ENCODE results near the gene NBAS. TPM values are rescaled to one million over a fixed set of nuclear protein-coding genes. Genes with fewer than 3 reads are reported as not detected.

Gene NBAS
- total and polyA plus RNA-seq, 10 of the 15 experiments (the other 5 are each of a cell fraction or from before 2014, with no cell fraction given) = 4.3 to 32.7 (median 20.8) TPM

DNA sequence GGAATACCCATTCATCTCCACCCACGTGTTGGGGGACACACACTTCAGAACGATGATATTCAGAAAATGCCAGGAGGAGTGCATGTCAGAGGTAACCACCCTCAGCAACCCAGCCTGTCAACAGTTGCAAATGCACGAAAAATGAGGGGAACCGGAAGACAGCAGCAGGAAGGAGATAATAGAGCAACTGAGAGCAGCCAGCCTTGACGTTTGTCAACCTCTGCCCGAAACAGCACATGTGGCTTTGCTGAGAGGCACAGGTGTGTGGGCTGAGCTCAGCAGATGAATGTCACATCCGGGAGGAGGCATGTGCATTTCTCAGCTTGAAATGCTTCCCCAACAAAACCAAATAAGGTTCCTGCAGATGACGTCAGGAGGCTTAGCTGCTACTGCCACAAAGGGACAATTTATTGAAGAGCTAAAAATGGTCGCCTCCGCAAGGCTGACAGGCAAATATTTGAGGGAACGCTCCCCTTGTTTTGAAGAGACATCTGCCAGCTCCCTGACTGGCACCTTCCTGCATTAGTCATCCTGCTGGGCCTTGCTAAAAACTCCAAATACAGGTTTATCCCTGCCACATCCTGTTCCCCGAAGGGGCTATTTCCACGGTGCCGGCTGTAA lies 419.0 kb downstream of the NBAS start (continued):
- TF ChIP-seq EGR1 (IDR thresholded peaks at IDR 0.05; ENCODE audit: borderline replicate concordance in 1 of 2, low read depth in 2 of 2, low read length in 2 of 2) (0 out of 3 replicates have a peak, but pooled peaks of 1 of the 2 experiments have one; percentile 21), PAX5 (IDR thresholded peaks at IDR 0.05; ENCODE audit: borderline replicate concordance, low read depth, low read length) (peak; percentile 100), SP1 (IDR thresholded peaks at IDR 0.05; ENCODE audit: low read depth, low read length) (peak; percentile 61), CHD2 (IDR thresholded peaks at IDR 0.05; ENCODE audit: borderline replicate concordance, low read depth, low read length) (peak; percentile 45; the same call in 1 of the 2 replicates), MEF2B (IDR thresholded peaks at IDR 0.05; ENCODE audit: partially characterized antibody, poor library complexity, severe bottlenecking) (peak; percentile 57), BACH1 (IDR thresholded peaks at IDR 0.05; ENCODE audit: borderline replicate concordance) (0 out of 2 replicates have a peak, but pooled peaks have one; percentile 10), TCF3 (IDR thresholded peaks at IDR 0.05; ENCODE audit: borderline replicate concordance, insufficient read depth, low read depth, low read length) (peak; percentile 93), YY1 (IDR thresholded peaks at IDR 0.05; ENCODE audit: low read depth, low read length) (peak; percentile 43; the same call in 1 of the 2 replicates), MTA2 (IDR thresholded peaks at IDR 0.05; ENCODE audit: low read depth) (peak; percentile 56; the same call in 1 of the 2 replicates), MYC (IDR thresholded peaks at IDR 0.05; ENCODE audit: insufficient read depth, insufficient read length, insufficient replicate concordance, low read length, severe bottlenecking) (no peak), ATF7 (IDR thresholded peaks at IDR 0.05; ENCODE audit: low read depth) (peak; percentile 96), RUNX3 (IDR thresholded peaks at IDR 0.05; ENCODE audit: low read length) (peak; percentile 86)

DNA sequence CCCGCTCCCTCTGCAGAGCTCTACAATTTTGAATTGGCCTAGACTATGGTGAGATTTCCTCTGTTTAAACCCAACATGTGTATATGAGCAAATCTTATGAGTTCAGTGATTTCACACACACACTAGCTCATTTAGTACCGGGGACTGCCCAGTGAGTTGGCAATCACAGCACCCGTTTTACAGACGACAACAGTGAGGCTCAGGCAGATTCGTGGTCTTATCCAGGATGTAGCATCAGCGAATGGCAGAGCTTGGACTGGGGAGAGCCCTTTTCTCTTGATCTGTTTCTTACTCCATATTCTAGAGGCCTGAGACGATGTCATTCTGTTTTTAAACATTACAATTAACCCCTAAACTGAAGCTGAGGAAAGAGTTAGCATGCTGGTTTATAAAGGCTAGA lies 419.9 kb downstream of the NBAS start:
- ChIA-PET POLR2A (no interaction called here), SMC1A (ENCODE audit: uncharacterized antibody, unreplicated experiment) (no interaction called here), CTCF (interaction anchor here (0.6 to 1.7 kb wide), 2 partner anchors 19 to 1241 kb away, joined by 4 to 7 read pairs; no protein-coding TSS in a partner anchor), RAD21 (ENCODE audit: unreplicated experiment) (no interaction called here)
- Histone ChIP-seq H3K4me3 (no peak overlapping the region), H3K9ac (ENCODE audit: control insufficient read depth, insufficient read depth, low read length) (no peak overlapping the region), H3K36me3 (ENCODE audit: control insufficient read depth in 2 of 2, insufficient read depth in 2 of 2, low read length in 1 of 2) (no peaks in the 10 kb centered on the region), H3K27me3 (replicated peaks in 1 of 2; ENCODE audit: control insufficient read depth in 2 of 2, insufficient read depth in 2 of 2, low read length in 1 of 2) (no peaks in the 10 kb centered on the region), H3K4me2 (ENCODE audit: control insufficient read depth, insufficient read depth) (no peak overlapping the region), H3K9me3 (replicated peaks; ENCODE audit: control insufficient read depth, insufficient read depth, low read length) (no peaks in the 10 kb centered on the region), H4K20me1 (ENCODE audit: control insufficient read depth, insufficient read depth) (no peaks in the 10 kb centered on the region), H3K4me1 (ENCODE audit: control insufficient read depth, insufficient read depth, low read length) (peaks cover 11% of the 10 kb centered on the region; the same call in 1 of the 2 replicates), H3K79me2 (ENCODE audit: control insufficient read depth, insufficient read depth, low read length) (no peaks in the 10 kb centered on the region), H3K27ac (ENCODE audit: control insufficient read depth, insufficient read depth) (peak overlapping the region; percentile 40; the same call in 1 of the 2 replicates), H2AFZ (ENCODE audit: control insufficient read depth, low read depth, low read length) (no peak overlapping the region)
- no peak for TF ChIP-seq YY1 (IDR thresholded peaks at IDR 0.05; ENCODE audit: low read depth, low read length)
- intact Hi-C loops (cut with micrococcal nuclease; ENCODE audit: unreplicated experiment) = no loop called here
- FAIRE-seq = no peak
- in situ Hi-C loops (cut with MboI) = no loop called here
- no peak for ATAC-seq
- BruUV-seq (replicated peaks) = no TSS peak
- 49% methylated on average over 7 of the region's 7 CpGs for WGBS (ENCODE audit: insufficient coverage, insufficient replicate concordance, low lambda C conversion rate, missing lambda C conversion rate)
- no peak for DNase-seq (ENCODE audit: low read depth, low spot score)

All from GM12878 (cell line).